GM12878 (cell line): ENCODE results near the gene KRT75. TPM values are rescaled to one million over a fixed set of nuclear protein-coding genes. Genes with fewer than 3 reads are reported as not detected.

Source experiments
- ATAC-seq: fragments of 200-7000 bp; cut with Tn5 transposase; 3 replicates; pipeline ENCODE4 v1.9.1; 2020; ENCODE audit warnings: mild to moderate bottlenecking, moderate library complexity
- BruUV-seq: library from RNA; stranded (reverse); fragments of 400-500 nt; replicated peaks from 2 replicates; lab custom pipeline; 2021; lab: Mats Ljungman, UMichigan
- CTCF ChIA-PET: fragments of 300-600 bp; sonication (Branson Sonifier 250); formaldehyde crosslinking; extraction: SDS; loops from one replicate; lab custom pipeline; 2021; ENCODE audit warnings: inconsistent platforms; lab: Yijun Ruan, JAX
- POLR2A ChIA-PET: fragments of 350-600 bp; formaldehyde crosslinking; extraction: SDS; loops from one replicate; lab custom pipeline; 2021; ENCODE audit warnings: inconsistent platforms; lab: Charles Lee
- RAD21 ChIA-PET: fragments of 300-600 bp; sonication (Branson Sonifier 250); formaldehyde crosslinking; loops from one replicate; lab custom pipeline; 2023; ENCODE audit warnings: antibody characterized with exemption; ENCODE audit not compliant: unreplicated experiment; lab: Charles Lee
- SMC1A ChIA-PET: fragments of 300-600 bp; sonication (Branson Sonifier 250); formaldehyde crosslinking; loops from one replicate; lab custom pipeline; 2023; ENCODE audit not compliant: unreplicated experiment, uncharacterized antibody; lab: Charles Lee
- DNase-seq: peaks from one replicate; pipeline ENCODE4 v3.0.0-alpha.2; 2011; ENCODE audit warnings: low read depth, low spot score
- FAIRE-seq: peaks from 3 replicates; lab custom pipeline; 2011; peaks lifted over from hg19 to GRCh38; lab: Jason Lieb, UNC
- H2AFZ ChIP-seq: 2 replicates; pipeline ENCODE4 v1.6.0; 2011; ENCODE audit warnings: low read depth, low read length, control low read depth; ENCODE audit not compliant: control insufficient read depth
- H3K27ac ChIP-seq: 2 replicates; pipeline ENCODE4 v1.5.1; 2011; ENCODE audit warnings: control low read depth; ENCODE audit not compliant: control insufficient read depth, insufficient read depth
- H3K27me3 ChIP-seq, 2 experiments: replicated peaks in 1 of 2; 2 replicates each; pipeline versions ENCODE4 v1.6.0 to v1.6.1; 2011; ENCODE audit warnings: low read length in 1 of 2; ENCODE audit not compliant: control insufficient read depth in 2 of 2, insufficient read depth in 2 of 2
- H3K36me3 ChIP-seq, 2 experiments: 2 replicates each; pipeline ENCODE4 v1.5.1; 2011; ENCODE audit warnings: low read length in 1 of 2; ENCODE audit not compliant: control insufficient read depth in 2 of 2, insufficient read depth in 2 of 2
- H3K4me1 ChIP-seq: 2 replicates; pipeline ENCODE4 v1.6.1; 2011; ENCODE audit warnings: mild to moderate bottlenecking, low read length, moderate library complexity, mixed read lengths; ENCODE audit not compliant: control insufficient read depth, insufficient read depth
- H3K4me2 ChIP-seq: 2 replicates; pipeline ENCODE4 v1.6.0; 2011; ENCODE audit warnings: control low read depth; ENCODE audit not compliant: control insufficient read depth, insufficient read depth
- H3K4me3 ChIP-seq: fragments of 200-600 bp; sonication (generic); 2 replicates; pipeline ENCODE4 v1.5.1; 2016
- H3K79me2 ChIP-seq: 2 replicates; pipeline ENCODE4 v1.6.0; 2011; ENCODE audit warnings: low read length; ENCODE audit not compliant: control insufficient read depth, insufficient read depth
- H3K9ac ChIP-seq: 2 replicates; pipeline ENCODE4 v1.8.0; 2011; ENCODE audit warnings: low read length, control low read depth, mixed read lengths; ENCODE audit not compliant: control insufficient read depth, insufficient read depth
- H3K9me3 ChIP-seq: replicated peaks from 3 replicates; pipeline ENCODE4 v1.5.1; 2011; ENCODE audit warnings: mild to moderate bottlenecking, low read length; ENCODE audit not compliant: control insufficient read depth, insufficient read depth
- H4K20me1 ChIP-seq: 2 replicates; pipeline ENCODE4 v1.6.0; 2011; ENCODE audit not compliant: control insufficient read depth, insufficient read depth
- BCLAF1 ChIP-seq: fragments of 450-650 bp; IDR thresholded peaks from 2 replicates; pipeline ENCODE4 v1.6.1; 2017; ENCODE audit warnings: antibody characterized with exemption, mild to moderate bottlenecking, moderate library complexity
- BRCA1 ChIP-seq: IDR thresholded peaks from 2 replicates; pipeline ENCODE4 v1.6.1; 2011; ENCODE audit warnings: low read depth, low read length, improper control_type of control experiment
- CEBPZ ChIP-seq: fragments of 150-350 bp; IDR thresholded peaks from 2 replicates; pipeline ENCODE4 v1.6.1; 2016; ENCODE audit warnings: low read depth, low read length
- IRF5 ChIP-seq: fragments of 450-650 bp; IDR thresholded peaks from 2 replicates; pipeline ENCODE4 v1.6.1; 2017; ENCODE audit warnings: borderline replicate concordance
- KDM1A ChIP-seq: fragments of 200-600 bp; sonication (generic); IDR thresholded peaks from 2 replicates; pipeline ENCODE4 v1.6.1; 2016; ENCODE audit warnings: borderline replicate concordance
- PAX8 ChIP-seq: fragments of 450-650 bp; IDR thresholded peaks from 2 replicates; pipeline ENCODE4 v1.6.1; 2017; ENCODE audit warnings: mild to moderate bottlenecking, moderate library complexity
- PRDM15 ChIP-seq: fragments of 450-650 bp; formaldehyde crosslinking; IDR thresholded peaks from 2 replicates; pipeline ENCODE4 v1.4.0; 2020; ENCODE audit warnings: mild to moderate bottlenecking, moderate library complexity
- RELA ChIP-seq: fragments of 450-650 bp; IDR thresholded peaks from 2 replicates; pipeline ENCODE4 v1.8.0; 2014; ENCODE audit warnings: borderline replicate concordance; ENCODE audit not compliant: partially characterized antibody
- SKIL ChIP-seq: fragments of 450-650 bp; IDR thresholded peaks from 2 replicates; pipeline ENCODE4 v1.6.1; 2017; ENCODE audit warnings: mild to moderate bottlenecking, low read depth, inconsistent platforms; ENCODE audit not compliant: poor library complexity, severe bottlenecking
- WRNIP1 ChIP-seq: IDR thresholded peaks from 2 replicates; pipeline ENCODE4 v1.6.1; 2011; ENCODE audit warnings: low read depth, low read length, improper control_type of control experiment, borderline replicate concordance
- WGBS: methylation state at CpG from one replicate; pipeline ENCODE4 v1.1.6; 2016; ENCODE audit warnings: low lambda C conversion rate; ENCODE audit not compliant: insufficient replicate concordance, insufficient coverage; ENCODE audit errors: missing lambda C conversion rate; 5-methylcytosine and 5-hydroxymethylcytosine counted together
- in situ Hi-C: fragments of 300-500 bp; cut with MboI; formaldehyde crosslinking; loops from 9 replicates; pipeline ENCODE4 v1.14.3; 2018; ENCODE audit warnings: mixed read lengths
- intact Hi-C: fragments of 100-400 bp; cut with micrococcal nuclease; formaldehyde crosslinking; loops from one replicate; pipeline ENCODE4 v1.14.2; 2022; ENCODE audit not compliant: unreplicated experiment
- polyA plus RNA-seq, 11 experiments: library from polyadenylated mRNA; depleted of rRNA in 4 of 11; unstranded in 6 of 11; stranded (reverse) in 5 of 11; fragments of >200 nt; fragmentation: Nextera tagmentation in 4 of 11; fragmentation: Illumina TruSeq in 1 of 11; extraction: Ambion mirVana in 4 of 11; extraction: Trizol in 1 of 11; gene quantifications; 1 replicate in 1 of 11; 2 replicates in 10 of 11; pipeline versions ENCODE4 v1.2.1 to v1.2.3, GENCODE V29; 2011 to 2016; ENCODE audit warnings: inconsistent platforms in 2 of 11, missing spikeins in 2 of 11, low read depth in 1 of 11
- total RNA-seq, 4 experiments: library from RNA; depleted of rRNA in 3 of 4; stranded (reverse); fragments of >200 nt in 3 of 4; fragmentation: Illumina TruSeq in 1 of 4; extraction: Trizol in 1 of 4; gene quantifications; 2 replicates each; pipeline versions ENCODE4 v1.2.1 to v1.2.3, GENCODE V29; 2013 to 2021

KRT75 gene
- total and polyA plus RNA-seq, 10 of the 15 experiments (the other 5 are each of a cell fraction or from before 2014, with no cell fraction given), result not detected

GRCh38 chr12:52398176-52398575 lies 36.0 kb downstream of the KRT75 start:
- ATAC-seq (no peak), DNase-seq (no peak), FAIRE-seq (no peak)
- in situ Hi-C loops (loop anchor here (25.0 kb wide), 1 partner anchor 589 kb away; no protein-coding TSS in a partner anchor), intact Hi-C loops (no loop called here)
- H3K9me3 ChIP-seq, result no peaks in the 10 kb centered on the region
- no peaks in the 10 kb centered on the region for H4K20me1 ChIP-seq
- H3K36me3 ChIP-seq, result no peaks in the 10 kb centered on the region
- no peak overlapping the region for H3K4me2 ChIP-seq
- H3K4me1 ChIP-seq, result no peaks in the 10 kb centered on the region; the same call in 1 of the 2 replicates
- ChIA-PET POLR2A (no interaction called here), SMC1A (no interaction called here), CTCF (no interaction called here), RAD21 (no interaction called here)
- BruUV-seq, result no TSS peak
- H2AFZ ChIP-seq, result no peak overlapping the region
- H3K27ac ChIP-seq, result no peak overlapping the region
- H3K4me3 ChIP-seq, result no peak overlapping the region
- H3K79me2 ChIP-seq, result no peaks in the 10 kb centered on the region
- H3K9ac ChIP-seq, result no peak overlapping the region
- peaks cover 0 to 2% of the 10 kb centered on the region in 2 experiments; a peak in 2 of 4 replicates for H3K27me3 ChIP-seq
- WGBS, result 0% methylated on average over 1 of the region's 1 CpG
- TF ChIP-seq WRNIP1 (no peak), BCLAF1 (no peak), CEBPZ (no peak), BRCA1 (no peak), PAX8 (no peak), KDM1A (no peak), PRDM15 (CRISPR knock-in tag) (no peak), SKIL (no peak), IRF5 (no peak), RELA (no peak)
